NCI-H2171 treated with DMSO at 0.1 percent for 48 hours (cell line): ENCODE results near the gene PPRC1.
A peak's percentile ranks its signal among the peaks of the same experiment; 100 is the strongest.

Source experiments
- DNase-seq: peaks from one replicate; lab custom pipeline; 2025; lab: John Stamatoyannopoulos, UW

The PPRC1 gene

GRCh38 chr10:102119417-102120141 lies 13.3 kb upstream of the PPRC1 start:
- DNase-seq: peak; percentile 39

- peak; percentile 77 for DNase-seq
Measured at GRCh38 chr10:102120142-102120990, 12.5 kb upstream of the PPRC1 start, which contains the start of gene LDB1. Gene LDB1 (minus strand): TSS chr10:102120368. CDS start chr10:102120110, 258 bp downstream.

DNA sequence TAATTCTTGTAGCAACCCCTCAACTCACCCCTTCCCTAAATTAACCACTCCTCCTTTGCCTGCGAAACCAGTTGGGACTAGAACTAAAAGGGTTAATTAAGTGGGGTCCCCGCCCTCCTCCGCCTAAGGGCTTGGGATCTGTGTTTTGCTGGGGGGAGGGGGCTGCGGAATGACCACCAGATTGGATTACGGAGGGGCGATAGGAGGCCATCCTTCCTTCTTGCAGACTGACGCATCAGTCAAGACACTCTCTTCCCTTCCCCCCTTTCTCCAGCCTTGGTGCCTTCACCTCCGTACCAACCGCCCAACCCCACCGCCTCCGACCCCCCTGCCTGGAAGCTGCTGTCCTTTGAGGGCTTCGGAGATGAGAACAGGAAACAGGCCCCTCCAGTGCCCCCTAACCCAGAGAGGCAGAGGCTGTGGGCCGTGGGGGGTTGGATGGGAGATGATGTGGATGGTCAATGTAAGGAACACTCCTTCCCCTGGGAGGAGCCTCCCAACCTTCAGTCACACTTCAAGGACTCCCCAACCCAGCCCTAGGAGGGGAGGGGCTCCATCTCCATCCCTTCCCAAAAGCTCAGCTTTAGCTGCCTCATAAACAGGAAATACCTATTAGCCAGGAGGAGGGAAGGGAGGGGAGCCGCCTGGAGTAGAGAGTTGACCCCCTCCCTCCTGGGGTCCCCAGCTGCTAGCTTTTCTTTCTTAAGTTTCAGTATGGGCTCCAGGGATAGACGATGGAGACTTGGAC lies 11.7 kb upstream of the PPRC1 start:
- DNase-seq: peak; percentile 15

- no peak for DNase-seq
Measured at GRCh38 chr10:102121739-102122372, 11.0 kb upstream of the PPRC1 start.

DNA sequence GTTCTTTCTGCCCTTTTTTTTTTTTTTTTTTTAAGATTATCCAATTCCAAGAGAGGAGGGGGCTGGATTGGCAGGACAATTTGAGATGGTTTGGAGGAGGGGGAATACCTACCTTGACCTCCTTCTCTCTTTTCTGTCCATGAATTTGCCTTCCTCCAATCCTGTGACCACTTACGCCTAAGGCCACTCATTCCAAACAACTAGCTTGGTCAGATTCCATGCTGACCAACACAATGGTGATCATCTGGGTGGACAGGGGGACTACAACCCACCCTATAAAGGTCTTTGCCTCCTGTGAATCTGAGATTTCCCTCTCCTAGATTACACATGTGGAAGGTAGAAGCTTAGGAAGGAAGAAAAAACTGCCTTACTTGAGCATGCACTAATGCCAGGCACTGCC lies 10.4 kb upstream of the PPRC1 start:
- DNase-seq: no peak

DNA sequence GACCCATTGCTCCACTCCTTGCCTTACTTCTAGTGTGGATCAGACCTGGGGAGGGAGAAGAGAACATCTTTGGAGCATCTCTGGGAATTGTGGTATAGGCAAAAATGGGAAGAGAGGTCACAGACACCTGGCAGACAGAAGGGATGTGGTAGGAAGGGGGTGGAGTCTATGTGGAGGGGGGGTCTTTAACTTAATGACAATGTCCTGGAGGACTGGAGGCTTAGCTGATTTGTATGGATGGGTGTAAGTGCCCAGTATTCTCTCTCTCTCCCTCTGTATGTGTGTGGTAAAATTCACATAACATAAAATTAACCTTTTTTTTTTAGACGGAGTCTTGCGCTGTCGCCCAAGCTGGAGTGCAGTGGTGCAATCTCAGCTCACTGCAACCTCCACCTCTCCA lies 9.6 kb upstream of the PPRC1 start:
- no peak for DNase-seq

- DNase-seq: no peak
Measured at GRCh38 chr10:102131286-102132170, 1.3 kb upstream of the PPRC1 start.

DNA sequence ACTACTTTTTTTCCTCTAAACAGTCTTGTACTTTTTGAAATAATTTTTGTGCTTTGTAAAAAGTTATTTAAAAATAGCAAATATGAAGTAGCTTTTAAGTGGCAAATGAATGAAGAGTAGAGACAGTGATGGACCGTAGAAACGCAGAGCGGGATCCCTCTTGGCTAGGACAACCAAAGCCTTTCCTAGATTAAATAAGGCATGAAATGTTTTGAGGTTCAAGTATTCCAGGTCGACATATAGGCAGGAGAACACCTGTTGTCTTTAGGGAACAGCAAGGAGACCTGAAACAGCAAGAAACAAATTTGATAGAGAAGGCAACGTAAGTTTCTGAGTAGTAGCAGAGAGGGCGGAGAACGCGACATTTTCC lies 662 bp upstream of the PPRC1 start:
- DNase-seq: no peak

GRCh38 chr10:102133373-102134195 lies 744 bp downstream of the PPRC1 start:
- peak; percentile 73 for DNase-seq

DNA sequence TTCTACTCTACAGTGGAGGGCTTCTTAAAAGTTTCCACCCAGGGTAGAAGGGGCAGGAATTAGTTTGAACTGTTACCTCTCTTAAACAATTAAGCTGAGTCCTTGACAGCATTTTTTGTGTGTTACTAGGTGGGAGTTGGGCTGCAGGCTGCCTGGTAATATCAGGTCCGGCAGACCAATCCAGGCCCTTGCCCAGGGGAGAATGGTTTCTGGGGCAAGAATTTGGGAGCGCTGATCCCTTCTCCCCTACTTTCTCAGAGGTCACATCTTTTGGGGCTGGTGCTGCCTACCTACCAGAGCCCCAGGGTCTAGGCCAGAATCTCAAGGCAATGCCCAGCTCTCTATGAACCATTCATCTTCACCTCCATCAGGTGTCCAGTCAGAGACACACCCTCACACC lies 1.6 kb downstream of the PPRC1 start:
- no peak for DNase-seq

DNA sequence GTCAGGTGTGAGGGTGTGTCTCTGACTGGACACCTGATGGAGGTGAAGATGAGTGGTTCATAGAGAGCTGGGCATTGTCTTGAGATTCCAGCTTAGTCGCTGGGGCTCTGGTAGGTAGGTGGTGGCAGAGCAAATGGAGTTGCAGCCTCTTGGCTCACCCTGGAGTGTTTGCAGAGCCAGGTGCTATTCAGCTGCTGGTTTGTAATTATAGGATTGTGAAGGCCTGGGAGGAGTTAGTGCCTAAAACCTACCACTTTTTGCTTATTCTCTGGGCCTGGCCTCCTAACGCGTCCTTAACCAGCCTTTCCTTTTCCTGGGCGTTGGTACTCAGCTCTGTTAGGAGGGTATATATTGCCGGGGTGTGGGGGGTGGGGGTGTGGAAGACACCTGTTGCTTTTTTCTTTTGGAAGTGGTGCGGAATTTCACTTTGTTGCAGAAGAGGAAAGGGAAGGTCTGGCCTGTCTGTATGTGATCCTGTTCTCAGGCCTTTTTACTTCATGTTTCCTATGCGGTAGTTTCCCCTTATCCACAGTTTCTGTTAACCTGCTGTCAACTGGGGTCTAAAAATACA lies 3.2 kb downstream of the PPRC1 start:
- DNase-seq: no peak

DNA sequence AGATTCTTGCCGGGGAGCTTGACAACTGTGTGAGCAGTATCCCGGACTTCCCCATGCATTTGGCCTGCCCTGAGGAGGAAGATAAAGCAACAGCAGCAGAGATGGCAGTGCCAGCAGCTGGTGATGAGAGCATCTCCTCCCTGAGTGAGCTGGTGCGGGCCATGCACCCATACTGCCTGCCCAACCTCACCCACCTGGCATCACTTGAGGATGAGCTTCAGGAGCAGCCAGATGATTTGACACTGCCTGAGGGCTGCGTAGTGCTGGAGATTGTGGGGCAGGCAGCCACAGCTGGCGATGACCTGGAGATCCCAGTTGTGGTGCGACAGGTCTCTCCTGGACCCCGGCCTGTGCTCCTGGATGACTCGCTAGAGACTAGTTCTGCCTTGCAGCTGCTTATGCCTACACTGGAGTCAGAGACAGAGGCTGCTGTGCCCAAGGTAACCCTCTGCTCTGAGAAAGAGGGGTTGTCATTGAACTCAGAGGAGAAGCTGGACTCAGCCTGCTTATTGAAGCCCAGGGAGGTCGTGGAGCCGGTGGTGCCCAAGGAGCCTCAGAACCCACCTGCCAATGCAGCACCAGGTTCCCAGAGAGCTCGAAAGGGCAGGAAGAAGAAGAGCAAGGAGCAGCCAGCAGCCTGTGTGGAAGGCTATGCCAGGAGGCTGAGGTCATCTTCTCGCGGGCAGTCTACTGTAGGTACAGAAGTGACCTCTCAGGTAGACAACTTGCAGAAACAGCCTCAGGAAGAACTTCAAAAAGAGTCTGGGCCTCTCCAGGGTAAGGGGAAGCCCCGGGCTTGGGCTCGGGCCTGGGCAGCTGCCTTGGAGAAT lies 6.7 kb downstream of the PPRC1 start:
- DNase-seq: no peak

DNA sequence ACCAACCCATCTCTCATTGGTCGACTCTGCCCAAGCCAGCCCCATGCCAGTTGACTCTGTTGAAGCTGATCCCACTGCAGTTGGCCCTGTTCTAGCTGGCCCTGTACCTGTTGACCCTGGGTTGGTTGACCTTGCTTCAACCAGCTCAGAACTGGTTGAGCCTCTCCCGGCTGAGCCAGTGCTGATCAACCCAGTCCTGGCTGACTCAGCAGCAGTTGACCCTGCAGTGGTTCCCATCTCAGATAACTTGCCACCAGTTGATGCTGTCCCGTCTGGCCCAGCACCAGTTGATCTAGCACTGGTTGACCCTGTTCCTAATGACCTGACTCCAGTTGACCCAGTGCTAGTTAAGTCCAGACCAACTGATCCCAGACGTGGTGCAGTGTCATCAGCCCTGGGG lies 7.4 kb downstream of the PPRC1 start:
- DNase-seq: no peak

DNA sequence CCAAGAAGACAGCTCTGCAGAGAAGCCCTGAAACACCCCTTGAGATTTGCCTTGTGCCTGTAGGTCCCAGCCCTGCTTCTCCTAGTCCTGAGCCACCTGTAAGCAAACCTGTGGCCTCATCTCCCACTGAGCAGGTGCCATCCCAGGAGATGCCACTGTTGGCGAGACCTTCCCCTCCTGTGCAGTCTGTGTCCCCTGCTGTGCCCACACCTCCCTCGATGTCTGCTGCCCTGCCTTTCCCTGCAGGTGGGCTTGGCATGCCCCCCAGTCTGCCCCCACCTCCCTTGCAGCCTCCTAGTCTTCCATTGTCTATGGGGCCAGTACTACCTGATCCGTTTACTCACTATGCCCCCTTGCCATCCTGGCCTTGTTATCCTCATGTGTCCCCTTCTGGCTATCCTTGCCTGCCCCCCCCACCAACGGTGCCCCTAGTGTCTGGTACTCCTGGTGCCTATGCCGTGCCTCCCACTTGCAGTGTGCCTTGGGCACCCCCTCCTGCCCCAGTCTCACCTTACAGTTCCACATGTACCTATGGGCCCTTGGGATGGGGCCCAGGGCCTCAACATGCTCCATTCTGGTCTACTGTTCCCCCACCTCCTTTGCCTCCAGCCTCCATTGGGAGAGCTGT lies 8.2 kb downstream of the PPRC1 start:
- DNase-seq: no peak

DNA sequence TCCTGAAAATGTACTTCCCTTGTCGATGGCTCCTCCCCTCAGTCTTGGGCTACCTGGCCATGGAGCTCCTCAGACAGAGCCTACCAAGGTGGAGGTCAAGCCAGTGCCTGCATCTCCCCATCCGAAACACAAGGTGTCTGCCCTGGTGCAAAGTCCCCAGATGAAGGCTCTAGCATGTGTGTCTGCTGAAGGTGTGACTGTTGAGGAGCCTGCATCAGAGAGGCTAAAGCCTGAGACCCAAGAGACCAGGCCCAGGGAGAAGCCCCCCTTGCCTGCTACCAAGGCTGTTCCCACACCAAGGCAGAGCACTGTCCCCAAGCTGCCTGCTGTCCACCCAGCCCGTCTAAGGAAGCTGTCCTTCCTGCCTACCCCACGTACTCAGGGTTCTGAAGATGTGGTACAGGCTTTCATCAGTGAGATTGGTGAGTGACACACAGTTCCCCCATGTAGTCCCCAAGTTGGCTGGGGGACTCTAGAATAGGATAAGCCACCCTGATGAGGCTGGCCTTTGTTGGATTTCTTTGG lies 8.8 kb downstream of the PPRC1 start:
- no peak for DNase-seq

DNA sequence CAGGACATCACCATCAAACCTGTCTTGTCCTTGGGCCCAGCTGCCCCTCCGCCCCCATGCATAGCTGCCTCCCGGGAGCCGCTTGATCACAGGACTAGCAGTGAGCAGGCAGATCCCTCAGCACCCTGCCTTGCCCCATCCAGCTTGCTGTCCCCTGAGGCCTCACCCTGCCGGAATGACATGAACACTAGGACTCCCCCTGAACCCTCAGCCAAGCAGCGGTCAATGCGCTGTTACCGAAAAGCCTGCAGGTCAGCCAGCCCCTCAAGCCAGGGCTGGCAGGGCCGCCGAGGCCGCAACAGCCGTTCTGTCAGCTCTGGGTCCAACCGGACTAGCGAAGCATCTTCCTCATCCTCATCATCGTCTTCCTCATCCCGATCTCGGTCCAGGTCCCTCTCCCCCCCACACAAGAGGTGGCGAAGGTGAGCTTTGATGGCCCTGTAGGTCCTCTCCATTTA lies 14.2 kb downstream of the PPRC1 start:
- no peak for DNase-seq

- DNase-seq: no peak
Measured at GRCh38 chr10:102147561-102147960, 14.7 kb downstream of the PPRC1 start.

- no peak for DNase-seq
Measured at GRCh38 chr10:102148275-102148674, 15.4 kb downstream of the PPRC1 start.
